Islet of Langerhans (tissue), 1 donor: ENCODE measurements around the gene PTPN21.
A peak's percentile ranks its signal among the peaks of the same experiment; 100 is the strongest.

Experiments used
- FAIRE-seq: peaks from one replicate; lab custom pipeline; 2011; peaks lifted over from hg19 to GRCh38; lab: Jason Lieb, UNC

Gene PTPN21

DNA sequence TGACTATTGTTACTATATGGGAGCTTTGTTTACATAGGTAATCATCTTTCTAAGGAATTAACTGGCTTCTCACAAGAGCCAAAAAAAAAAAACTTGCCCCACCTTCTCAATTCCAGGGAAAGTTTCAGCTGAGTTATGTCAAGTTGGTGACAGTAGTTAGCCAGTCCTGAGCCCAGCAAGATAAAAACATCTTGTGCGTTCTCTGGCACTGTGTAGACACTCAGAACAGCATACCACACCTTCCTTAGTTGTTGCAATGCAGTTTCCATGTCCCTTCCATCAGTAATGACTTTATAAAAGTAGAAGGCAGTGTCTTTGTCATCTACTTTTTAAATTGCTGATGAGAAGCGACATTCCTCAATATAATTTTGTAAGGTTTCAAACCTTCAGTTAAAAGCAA lies 50.2 kb downstream of the PTPN21 start:
- FAIRE-seq = no peak

DNA sequence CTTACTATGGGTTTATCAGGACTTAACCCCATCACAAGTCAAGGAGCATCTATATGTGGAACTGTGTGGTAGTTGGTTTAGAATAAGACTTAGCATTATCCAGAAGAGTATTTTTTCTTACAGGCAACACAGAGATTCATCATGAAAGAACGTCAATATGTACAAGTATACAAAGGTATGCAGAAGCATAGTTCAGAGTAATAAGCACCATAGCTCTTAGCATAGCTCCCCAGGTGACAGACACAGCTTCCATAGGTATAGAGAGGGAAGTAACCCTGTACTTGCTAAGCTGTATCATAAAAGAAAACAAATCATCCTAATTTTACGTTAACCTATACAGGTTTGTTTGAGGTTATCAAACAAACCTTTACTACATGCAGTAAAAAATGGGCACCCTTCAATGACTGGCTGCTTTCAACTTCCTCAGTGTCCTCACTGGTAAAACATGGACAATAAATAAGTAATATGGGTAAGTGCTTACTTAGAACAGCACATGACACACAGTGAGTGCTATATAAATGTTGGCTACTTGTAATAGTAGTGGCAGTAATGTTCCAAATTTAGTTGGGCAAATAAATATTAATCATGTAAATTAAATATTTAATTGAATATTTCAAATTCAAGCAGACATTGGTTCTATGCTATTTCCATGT lies 50.9 kb downstream of the PTPN21 start:
- FAIRE-seq = no peak

DNA sequence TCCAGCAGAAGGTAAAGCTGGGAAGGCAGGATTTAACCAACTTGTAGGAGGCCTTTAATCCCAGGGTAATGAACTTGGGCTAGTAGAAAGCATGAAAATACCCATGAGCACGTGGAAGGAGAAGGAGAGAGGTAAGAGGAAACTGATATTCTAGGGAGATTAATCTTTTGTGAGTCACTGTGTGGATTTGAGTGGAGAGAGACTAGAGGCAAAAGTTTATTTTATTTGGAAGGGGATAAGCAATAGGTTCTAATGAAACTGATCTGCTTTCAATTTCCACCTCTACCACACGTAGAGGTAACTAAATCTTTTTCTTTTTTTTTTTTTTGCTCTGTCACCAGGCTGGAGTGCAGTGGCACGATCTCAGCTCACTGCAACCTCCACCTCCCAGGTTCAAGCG lies 52.1 kb downstream of the PTPN21 start:
- FAIRE-seq = no peak

DNA sequence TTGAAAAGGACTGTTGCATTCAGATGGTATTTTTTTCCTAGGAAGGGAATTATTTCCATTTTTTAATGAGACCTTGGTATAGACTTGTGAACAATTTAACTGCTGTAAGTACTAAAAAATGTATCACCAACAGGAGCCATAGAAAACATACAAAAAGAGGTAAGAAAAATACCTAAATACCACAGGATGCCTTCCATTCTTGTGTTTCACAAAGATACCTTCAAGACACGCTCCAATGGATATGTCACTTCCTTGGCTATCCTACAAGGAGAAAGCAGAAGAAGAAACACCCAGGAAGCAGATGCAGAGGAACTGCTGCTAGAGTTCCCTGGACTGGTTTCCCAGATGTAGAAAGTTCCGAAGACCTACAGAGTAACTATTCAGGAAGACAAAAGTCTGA lies 54.2 kb downstream of the PTPN21 start:
- no peak for FAIRE-seq

DNA sequence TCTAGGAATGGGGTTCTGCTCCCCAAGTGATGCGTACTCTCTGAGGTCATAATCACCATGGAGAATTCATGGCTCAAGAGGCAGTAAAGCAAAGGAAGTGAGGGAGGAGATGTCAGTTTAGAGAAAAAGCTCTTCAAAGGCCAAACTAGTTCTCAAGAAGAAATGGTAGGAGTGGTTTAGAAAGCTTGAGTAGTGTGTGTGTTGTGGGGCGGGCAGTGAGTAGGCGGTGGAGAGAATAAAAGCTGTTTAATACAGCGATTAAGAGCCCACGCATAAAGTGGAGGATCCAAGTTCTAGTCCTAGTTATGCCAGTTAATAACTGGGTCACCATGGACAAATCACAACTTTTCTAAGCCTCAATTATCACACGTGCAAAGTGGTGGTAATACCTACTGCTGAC lies 55.6 kb downstream of the PTPN21 start:
- FAIRE-seq = no peak

DNA sequence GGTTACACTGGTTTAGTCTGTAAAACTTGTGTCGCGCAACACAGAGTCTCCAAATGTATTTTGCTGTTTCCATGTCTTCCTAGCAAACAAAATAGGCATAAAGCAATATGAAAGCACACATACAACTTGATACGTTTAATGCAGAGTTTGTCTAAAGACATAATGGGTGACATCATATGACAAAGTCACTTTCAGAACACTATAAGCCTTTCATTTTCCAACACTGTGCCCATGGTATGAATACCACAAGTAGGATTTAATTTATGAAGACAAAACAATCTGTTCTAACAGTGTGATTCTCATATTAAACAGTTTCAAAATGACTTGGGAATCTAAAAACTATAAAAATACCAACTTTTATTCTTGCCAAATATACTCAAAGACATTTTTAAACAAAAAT lies 58.4 kb downstream of the PTPN21 start:
- FAIRE-seq = no peak

DNA sequence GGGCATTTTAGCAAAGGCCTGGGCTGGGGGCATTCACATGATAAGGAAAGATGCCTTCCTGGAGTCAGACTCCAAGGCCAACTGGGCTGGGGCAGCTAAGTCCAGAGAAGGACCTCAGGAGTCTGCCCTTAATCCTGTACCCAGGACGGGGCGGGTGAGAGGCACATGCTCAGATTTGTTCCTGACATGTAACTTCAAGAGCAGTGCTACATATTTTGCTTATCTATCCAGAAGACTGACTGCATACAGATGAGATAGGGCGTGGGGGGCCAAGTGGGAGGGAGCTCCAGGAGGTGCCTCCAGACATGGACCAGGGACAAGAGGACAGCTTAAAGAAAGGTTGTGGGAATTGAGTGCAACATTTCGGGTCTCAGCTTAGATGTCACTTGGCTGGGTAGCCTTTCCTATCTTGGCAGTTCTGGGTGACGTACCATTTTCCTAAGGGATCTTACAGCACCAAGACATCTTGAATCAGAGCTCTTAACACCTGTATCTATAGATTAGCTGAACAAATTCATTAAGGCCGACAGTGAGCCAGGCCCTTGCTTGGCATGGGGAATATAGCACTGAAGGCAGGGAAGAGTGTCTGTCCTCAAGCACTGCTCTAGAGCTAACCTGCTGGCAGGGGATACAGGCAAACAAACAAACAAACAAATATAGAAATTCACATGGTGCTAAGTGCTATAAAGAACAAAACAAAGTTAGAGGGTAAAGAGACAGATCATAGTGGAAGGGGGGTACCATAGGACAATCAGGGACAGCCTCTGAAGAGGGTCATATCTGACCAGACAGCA lies 61.2 kb downstream of the PTPN21 start:
- FAIRE-seq = no peak

DNA sequence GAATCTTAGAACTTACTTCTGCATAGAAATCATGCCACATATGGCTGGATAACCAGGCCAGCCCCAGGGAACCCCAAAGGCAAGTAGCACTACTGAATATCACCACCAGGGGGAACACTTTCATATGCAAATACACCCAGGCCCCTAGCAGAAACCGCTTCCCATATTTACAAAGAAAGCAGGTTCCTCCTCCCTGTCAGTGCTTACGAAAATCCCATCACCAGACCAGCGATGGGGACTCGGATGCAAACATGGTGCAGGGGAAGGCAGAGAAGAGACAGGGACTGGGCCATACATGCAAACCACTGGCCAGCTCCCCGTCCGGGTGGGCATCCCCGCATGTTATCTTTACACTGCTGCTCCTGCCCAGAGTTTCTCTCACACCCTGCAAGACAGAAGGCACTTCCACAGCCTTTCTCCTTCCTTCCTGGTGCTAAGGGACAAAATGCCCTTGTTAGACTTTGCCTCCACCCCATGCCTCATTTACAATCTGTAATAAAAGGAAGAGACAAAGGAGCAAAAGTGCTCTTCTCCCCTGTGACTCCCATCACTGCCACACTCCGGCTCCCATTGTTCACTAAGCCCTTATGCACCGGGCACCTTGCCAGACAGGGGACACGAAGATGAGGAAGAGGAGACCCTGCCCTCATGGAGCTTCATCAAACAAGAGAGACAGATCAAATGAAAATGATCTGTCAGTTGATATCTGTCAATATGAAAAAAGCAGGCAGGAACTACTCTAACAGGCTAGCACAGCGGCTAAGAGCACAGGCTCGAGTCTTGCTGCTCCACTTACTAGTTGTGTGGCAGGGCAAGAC lies 62.3 kb downstream of the PTPN21 start:
- peak; percentile 49 for FAIRE-seq

DNA sequence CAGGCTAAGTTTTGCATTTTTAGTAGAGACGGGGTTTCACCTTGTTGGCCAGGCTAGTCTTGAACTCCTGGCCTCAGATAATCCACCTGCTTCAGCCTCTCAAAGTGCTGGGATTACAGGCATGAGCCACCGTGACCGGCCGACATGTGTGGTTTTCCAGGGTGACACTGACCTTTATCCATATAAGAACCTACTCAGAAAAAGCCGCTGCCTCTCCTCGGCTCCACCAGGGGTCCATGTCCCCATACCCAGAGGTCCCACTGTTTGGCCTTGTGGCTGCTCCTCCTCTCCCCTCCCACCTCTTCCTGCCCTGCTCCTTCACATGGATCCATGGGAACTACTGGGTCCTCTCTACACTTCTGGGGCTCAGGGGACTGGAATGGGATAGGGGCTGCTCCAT lies 64.6 kb downstream of the PTPN21 start:
- no peak for FAIRE-seq

DNA sequence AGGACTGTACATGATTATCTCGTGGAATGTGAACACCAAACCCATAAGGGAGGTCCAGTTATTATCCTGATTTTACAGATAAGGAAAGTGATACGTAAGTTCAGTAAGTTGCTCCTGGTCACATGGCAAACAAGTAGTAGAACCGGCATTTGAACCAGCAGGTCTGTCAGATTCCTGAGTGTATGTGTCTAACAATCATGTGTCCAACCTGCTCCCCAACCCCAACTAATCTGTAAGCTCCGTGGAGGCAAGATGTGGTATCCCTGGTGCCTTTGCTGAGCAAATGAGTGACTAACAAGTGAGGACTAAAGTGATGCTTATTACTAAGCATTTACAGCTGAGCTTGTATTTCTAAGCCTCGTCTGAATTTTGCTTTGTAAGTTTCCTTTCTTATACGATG lies 65.9 kb downstream of the PTPN21 start:
- no peak for FAIRE-seq

DNA sequence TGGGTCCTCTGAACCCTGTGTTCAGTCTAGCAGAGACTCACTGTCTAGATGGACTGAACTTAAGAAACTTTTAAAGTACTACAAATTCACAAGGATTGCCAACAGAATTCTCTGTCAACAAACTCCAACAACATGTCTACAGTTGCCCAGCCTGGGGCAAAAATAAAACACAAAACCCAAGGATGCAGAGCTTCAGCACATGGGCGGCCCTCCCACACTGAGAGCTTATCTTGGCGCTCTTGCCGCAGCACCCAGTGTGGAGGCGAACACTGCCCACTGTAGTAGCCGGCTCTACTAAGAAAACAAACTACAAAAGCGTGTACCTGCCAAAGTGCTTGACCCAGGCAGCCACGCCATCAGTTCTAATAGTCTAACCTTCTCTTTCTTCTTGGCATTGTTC lies 66.7 kb downstream of the PTPN21 start:
- no peak for FAIRE-seq

DNA sequence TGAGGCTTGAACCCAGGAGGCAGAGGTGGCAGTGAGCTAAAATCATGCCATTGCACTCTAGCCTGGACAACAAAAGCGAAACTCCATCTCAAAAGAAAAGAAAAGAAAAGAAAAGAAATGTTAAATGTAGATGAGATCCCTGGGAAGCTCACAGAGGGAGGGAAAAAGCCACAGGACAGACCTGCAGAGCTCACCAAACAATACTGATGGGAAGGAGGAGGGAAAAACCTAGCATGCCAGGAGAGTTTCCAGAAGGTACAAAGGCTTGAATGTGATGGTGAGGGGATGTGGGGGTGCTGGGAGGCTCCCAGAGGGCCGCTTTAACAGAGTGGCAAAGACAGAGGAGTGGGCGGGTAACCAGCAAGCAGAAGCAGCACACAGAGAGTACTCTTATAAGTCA lies 72.3 kb downstream of the PTPN21 start:
- FAIRE-seq = no peak

DNA sequence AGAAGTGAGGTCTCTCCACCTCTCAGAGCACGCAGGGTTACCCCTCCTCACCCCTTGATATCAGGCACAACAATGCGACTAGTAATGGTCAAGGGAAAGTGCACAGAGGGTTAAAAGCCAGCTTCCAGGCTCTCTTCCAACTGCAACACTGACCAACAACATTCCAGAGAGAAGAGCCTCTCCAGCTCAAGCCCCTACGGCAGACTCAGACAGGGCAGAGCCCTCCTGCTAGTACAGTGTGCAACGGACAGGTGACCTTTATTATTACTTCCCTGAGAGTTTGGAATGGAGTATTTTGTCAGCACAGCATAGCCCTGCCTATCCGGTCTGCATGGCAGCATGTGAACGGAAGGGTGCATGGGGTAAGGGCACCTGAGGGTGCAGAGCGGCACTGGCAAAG lies 73.0 kb downstream of the PTPN21 start:
- no peak for FAIRE-seq

DNA sequence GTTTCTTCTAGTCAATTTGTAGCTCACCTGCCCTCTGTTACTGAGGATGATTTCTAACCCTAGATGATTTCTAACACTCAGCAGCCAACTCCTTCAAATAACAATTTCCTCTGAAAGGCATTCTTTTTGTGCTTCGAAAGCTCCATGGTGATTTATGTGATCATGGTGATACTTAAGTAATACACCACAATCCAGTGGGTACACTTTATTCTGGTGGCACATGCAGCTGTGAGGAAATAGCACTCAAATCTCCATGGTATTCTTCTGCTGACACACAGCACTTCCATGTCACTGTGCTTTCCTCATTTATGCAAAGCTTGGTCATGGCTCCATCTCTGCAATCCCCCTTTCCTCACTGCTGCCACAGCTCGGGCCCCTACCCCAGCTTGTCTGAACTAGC lies 73.7 kb downstream of the PTPN21 start:
- FAIRE-seq = no peak

DNA sequence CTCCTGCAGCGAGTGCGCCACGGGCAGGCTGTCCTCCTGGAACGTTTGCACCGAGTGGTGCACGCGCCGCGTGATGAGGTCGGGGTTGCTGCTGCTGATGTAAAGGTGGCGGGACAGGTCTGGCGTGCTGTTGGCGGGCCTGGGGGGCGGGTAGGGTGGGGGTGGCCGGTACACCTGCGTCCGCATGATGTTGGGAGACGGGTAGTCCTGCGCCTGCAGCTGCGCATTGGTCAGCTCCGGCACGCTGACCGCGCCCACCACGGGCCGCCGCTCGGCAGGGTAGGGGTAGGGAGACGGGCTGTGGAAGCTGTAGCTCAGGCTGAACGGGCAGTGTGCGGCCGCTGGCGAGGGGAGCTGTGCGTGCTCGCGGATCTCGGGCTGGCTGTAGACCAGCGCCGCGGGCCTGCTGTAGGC lies 75.2 kb downstream of the PTPN21 start:
- FAIRE-seq = no peak

DNA sequence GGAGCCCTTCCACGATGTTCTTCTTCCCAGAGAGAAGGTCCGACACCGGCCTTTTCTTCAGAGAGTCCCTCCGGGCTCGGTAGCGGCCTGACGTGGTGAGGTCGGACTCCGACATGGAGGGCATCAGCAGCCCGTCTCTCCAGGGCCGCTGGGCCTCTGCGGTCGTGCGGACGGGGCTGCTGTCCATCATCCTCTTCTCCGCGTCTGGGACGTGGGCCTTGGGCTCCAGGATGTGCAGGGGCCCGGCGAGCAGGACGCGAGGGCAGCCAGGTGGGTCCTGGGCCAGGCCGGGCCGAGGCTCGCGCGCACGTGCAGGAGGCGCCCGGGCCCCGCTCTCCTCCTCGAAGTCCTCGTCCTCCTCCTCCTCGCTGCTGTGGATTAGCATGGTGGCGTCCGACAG lies 75.9 kb downstream of the PTPN21 start:
- FAIRE-seq = no peak

DNA sequence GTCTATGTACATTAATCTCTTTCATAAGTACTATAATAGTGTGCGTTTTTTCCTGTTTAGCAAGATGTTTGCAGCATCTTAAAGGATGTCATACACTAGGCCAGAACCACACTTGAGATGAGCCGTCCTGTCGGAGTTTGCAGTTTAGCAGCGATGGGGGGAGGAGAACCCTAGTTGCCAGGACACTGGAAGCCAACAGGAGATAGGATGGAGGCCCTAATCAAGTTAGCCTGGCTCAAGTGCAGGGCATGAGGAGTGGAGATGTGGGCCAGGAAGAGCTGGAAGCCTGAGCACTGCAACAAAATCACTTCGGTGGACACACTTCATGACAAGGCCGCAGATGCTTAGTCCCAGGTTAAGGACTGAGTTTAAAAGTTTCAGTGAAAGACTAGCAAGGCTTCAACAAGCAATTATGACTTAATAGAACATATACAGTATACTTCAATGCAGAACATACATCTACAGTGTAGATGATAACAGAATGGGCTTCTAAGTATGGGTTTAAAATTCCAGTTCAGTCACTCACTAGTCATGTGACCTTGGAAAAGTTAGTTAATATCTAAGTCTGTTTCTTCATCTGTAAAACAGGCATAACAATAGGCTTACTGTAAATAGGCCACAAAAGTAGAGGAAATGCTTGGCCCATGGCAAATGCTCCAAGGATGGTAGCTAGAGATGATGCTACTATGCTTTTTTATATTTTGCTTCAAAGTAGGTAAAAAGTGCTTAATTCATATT lies 77.1 kb downstream of the PTPN21 start:
- FAIRE-seq = no peak

DNA sequence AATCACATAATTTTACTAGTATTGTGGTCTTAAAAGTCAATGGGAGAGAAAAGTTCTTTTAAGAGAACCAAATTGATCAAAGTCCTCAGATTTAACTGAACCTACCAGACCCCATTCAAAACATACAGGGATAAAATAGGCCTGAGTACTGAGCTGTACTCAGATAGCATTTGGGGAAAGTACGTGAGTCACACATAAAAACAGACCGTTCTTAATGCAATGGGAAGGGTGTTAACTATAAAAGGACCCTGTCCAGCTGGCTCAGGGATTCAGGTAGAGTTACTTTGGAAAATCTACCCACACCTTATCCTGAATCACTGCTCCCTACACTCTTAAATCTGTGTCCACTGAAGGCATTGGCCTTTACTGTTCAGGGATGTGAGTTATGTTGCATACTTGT lies 78.0 kb downstream of the PTPN21 start:
- FAIRE-seq = no peak

DNA sequence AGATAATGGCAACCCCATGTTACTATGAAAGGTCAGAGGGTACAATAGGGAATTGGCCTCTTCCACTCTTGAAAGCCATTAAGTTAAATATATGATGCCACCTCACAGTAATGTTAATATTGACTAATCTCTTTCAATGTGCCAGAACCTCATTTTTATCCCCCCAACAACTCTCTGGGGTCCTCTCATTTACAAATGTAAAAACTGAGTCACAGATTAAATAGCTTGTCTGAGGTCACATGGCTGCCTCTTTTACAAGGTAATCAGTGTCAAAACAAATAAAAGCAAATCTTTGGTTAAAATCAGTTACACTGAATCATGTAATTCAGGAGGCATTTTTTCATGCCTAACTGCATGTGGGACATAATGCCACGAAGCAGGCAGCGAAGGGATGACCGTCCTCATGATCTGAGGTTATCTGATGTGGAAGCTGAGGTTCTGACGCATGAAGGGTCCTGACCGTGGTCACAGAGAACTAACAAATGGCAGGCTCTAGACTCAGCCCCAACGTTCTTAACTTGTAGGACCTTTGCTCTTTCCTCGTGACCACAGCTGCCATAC lies 78.5 kb downstream of the PTPN21 start:
- peak; percentile 55 for FAIRE-seq

DNA sequence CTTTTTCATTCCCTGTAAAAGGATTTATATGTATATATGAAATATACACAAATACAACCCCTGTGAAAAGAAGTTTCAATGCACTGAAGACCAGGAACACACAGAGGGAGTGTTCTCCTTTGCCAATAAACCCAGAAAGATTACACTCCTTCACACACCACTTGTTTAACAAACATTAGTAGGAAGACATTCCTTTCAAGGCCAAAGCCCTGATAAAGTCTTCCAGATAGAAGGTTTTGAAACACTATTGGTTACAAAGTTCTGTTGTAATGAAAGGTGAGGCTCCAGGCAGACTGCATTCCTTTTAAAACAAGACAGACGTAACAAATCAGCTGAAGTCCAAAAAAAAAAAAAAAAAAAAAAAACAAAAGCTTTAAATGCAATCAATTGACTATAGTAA lies 81.0 kb downstream of the PTPN21 start:
- no peak for FAIRE-seq

DNA sequence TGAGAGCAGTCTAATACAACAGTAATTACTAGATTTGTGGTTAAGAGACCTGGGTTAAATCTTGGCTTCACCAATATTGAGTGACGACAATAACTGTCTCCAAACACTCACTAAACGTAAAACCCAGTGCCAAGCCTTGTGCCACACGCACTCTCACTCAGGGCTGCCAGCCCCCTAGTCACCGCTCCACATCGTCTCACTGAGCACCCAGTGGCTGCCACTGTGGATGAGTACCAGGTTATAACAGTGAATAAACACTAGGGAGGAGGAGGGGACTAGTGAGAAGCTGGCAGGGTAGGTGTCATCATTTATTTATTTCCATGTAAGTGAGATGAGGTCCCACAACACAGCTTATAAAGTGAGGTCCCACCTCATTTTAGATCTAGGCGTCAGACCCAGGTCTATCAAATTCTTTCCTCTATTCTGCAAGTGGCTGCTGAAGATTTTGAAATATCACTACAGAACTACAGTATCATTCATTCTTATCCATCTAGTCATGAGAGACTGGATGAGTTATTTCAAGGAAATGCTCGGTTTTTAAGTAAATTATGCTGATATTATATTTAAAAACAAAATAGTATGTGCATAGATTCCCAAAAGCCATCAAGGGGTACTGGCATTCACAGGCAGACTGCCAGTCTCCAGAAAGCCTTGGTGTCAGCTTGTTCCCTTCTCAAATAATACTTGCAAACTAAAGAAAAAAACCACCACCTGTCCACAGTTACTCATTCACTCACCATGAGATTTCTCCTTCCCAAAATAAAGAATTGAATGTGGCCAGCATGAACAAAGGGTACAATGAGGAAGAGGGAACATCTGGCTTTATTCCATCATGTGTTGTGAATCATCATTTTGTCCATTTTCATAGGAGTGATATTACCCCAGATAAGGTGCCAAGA lies 84.0 kb downstream of the PTPN21 start:
- FAIRE-seq = no peak
